GM12878 (cell line): ENCODE results near the gene IFIT1. TPM values are rescaled to one million over a fixed set of nuclear protein-coding genes. Genes with fewer than 3 reads are reported as not detected.
A peak's percentile ranks its signal among the peaks of the same experiment; 100 is the strongest.

Experiments used
- ATF3 ChIP-seq: IDR thresholded peaks from 2 replicates; pipeline ENCODE4 v1.6.1; 2011; ENCODE audit warnings: low read depth, mild to moderate bottlenecking, low read length, moderate library complexity, borderline replicate concordance; ENCODE audit errors: extremely low read depth
- BACH1 ChIP-seq: fragments of 450-650 bp; IDR thresholded peaks from 2 replicates; pipeline ENCODE4 v1.6.1; 2017; ENCODE audit warnings: mild to moderate bottlenecking, borderline replicate concordance
- BHLHE40 ChIP-seq, 2 experiments: fragments of 450-650 bp in 1 of 2; IDR thresholded peaks; 2 replicates each; pipeline ENCODE4 v1.6.1; 2011 to 2017; ENCODE audit warnings: low read depth in 2 of 2, borderline replicate concordance in 1 of 2, improper control_type of control experiment in 1 of 2, low read length in 1 of 2, mild to moderate bottlenecking in 1 of 2
- BRCA1 ChIP-seq: IDR thresholded peaks from 2 replicates; pipeline ENCODE4 v1.6.1; 2011; ENCODE audit warnings: low read depth, low read length, improper control_type of control experiment
- CBFB ChIP-seq: IDR thresholded peaks from 2 replicates; pipeline ENCODE4 v1.6.1; 2016; ENCODE audit warnings: antibody characterized with exemption, low read depth
- CHD1 ChIP-seq: IDR thresholded peaks from 2 replicates; pipeline ENCODE4 v1.6.1; 2012; ENCODE audit warnings: low read depth, low read length, improper control_type of control experiment
- CREM ChIP-seq: IDR thresholded peaks from 2 replicates; pipeline ENCODE4 v1.6.1; 2014; ENCODE audit warnings: antibody characterized with exemption, low read depth
- CTCF ChIP-seq, 3 experiments: IDR thresholded peaks in 2 of 3; conservative IDR thresholded peaks in 1 of 3; 2 replicates each; pipeline ENCODE4 v1.5.1; 2011; ENCODE audit warnings: low read depth in 3 of 3, low read length in 3 of 3, mild to moderate bottlenecking in 3 of 3, control low read depth in 2 of 3, moderate library complexity in 2 of 3, inconsistent platforms in 1 of 3, mixed read lengths in 1 of 3; ENCODE audit not compliant: control insufficient read depth in 2 of 3, insufficient read depth in 1 of 3; ENCODE audit errors: extremely low read depth in 1 of 3
- EGR1 ChIP-seq, 2 experiments: IDR thresholded peaks; 1 replicate in 1 of 2; 2 replicates in 1 of 2; pipeline ENCODE4 v1.6.1; 2011 to 2012; ENCODE audit warnings: low read depth in 2 of 2, low read length in 2 of 2, borderline replicate concordance in 1 of 2, mild to moderate bottlenecking in 1 of 2, moderate library complexity in 1 of 2
- ETV6 ChIP-seq, 2 experiments: fragments of 450-650 bp in 1 of 2; IDR thresholded peaks in 1 of 2; conservative IDR thresholded peaks in 1 of 2; 2 replicates each; pipeline ENCODE4 v1.6.1; 2014; ENCODE audit warnings: antibody characterized with exemption in 1 of 2, borderline replicate concordance in 1 of 2, low read depth in 1 of 2, mild to moderate bottlenecking in 1 of 2, moderate library complexity in 1 of 2
- HCFC1 ChIP-seq: fragments of 150-350 bp; IDR thresholded peaks from 2 replicates; pipeline ENCODE4 v1.6.1; 2014; ENCODE audit warnings: low read length
- IRF3 ChIP-seq: fragments of 450-650 bp; IDR thresholded peaks from 2 replicates; pipeline ENCODE4 v1.6.1; 2014; ENCODE audit warnings: mild to moderate bottlenecking
- IRF5 ChIP-seq: fragments of 450-650 bp; IDR thresholded peaks from 2 replicates; pipeline ENCODE4 v1.6.1; 2017; ENCODE audit warnings: borderline replicate concordance
- NKRF ChIP-seq: fragments of 450-650 bp; conservative IDR thresholded peaks from 2 replicates; pipeline ENCODE4 v1.6.1; 2017; ENCODE audit warnings: mild to moderate bottlenecking, moderate library complexity
- NR2C1 ChIP-seq: fragments of 450-650 bp; IDR thresholded peaks from 2 replicates; pipeline ENCODE4 v1.6.1; 2017; ENCODE audit warnings: antibody characterized with exemption, mild to moderate bottlenecking, moderate library complexity
- NR2F1 ChIP-seq: fragments of 450-650 bp; conservative IDR thresholded peaks from 2 replicates; pipeline ENCODE4 v1.6.1; 2017; ENCODE audit warnings: mild to moderate bottlenecking
- PRDM15 ChIP-seq: fragments of 450-650 bp; formaldehyde crosslinking; IDR thresholded peaks from 2 replicates; pipeline ENCODE4 v1.4.0; 2020; ENCODE audit warnings: mild to moderate bottlenecking, moderate library complexity
- SIN3A ChIP-seq: IDR thresholded peaks from 2 replicates; pipeline ENCODE4 v1.6.1; 2012; ENCODE audit warnings: low read depth, low read length, improper control_type of control experiment
- TAF1 ChIP-seq: IDR thresholded peaks from 2 replicates; pipeline ENCODE4 v1.6.1; 2011; ENCODE audit warnings: mild to moderate bottlenecking, low read depth, low read length, borderline replicate concordance
- polyA plus RNA-seq, 11 experiments: library from polyadenylated mRNA; depleted of rRNA in 4 of 11; unstranded in 6 of 11; stranded (reverse) in 5 of 11; fragments of >200 nt; fragmentation: Nextera tagmentation in 4 of 11; fragmentation: Illumina TruSeq in 1 of 11; extraction: Ambion mirVana in 4 of 11; extraction: Trizol in 1 of 11; gene quantifications; 1 replicate in 1 of 11; 2 replicates in 10 of 11; pipeline versions ENCODE4 v1.2.1 to v1.2.3, GENCODE V29; 2011 to 2016; ENCODE audit warnings: inconsistent platforms in 2 of 11, missing spikeins in 2 of 11, low read depth in 1 of 11
- total RNA-seq, 4 experiments: library from RNA; depleted of rRNA in 3 of 4; stranded (reverse); fragments of >200 nt in 3 of 4; fragmentation: Illumina TruSeq in 1 of 4; extraction: Trizol in 1 of 4; gene quantifications; 2 replicates each; pipeline versions ENCODE4 v1.2.1 to v1.2.3, GENCODE V29; 2013 to 2021

The IFIT1 gene
- total and polyA plus RNA-seq, 10 of the 15 experiments (the other 5 are each of a cell fraction or from before 2014, with no cell fraction given), result 13.9 to 37.2 (median 22.3) TPM

GRCh38 chr10:89367529-89367928 lies 24.9 kb upstream of the IFIT1 start (continued):
- TF ChIP-seq CTCF (IDR thresholded peaks at IDR 0.05 in 2 of 3, conservative IDR thresholded peaks at IDR 0.05 in 1 of 3; ENCODE audit: control insufficient read depth in 2 of 3, extremely low read depth in 1 of 3, insufficient read depth in 1 of 3, low read depth in 3 of 3, low read length in 3 of 3) (no peak), NR2C1 (no peak), CBFB (no peak), NR2F1 (no peak), ETV6 (conservative IDR thresholded peaks at IDR 0.05 in 1 of 2, IDR thresholded peaks at IDR 0.05 in 1 of 2; ENCODE audit: borderline replicate concordance in 1 of 2, low read depth in 1 of 2) (no peak), CREM (no peak), ATF3 (no peak), BHLHE40 (IDR thresholded peaks at IDR 0.05; ENCODE audit: borderline replicate concordance in 1 of 2, low read depth in 2 of 2, low read length in 1 of 2) (peak; percentile 67 to 72), EGR1 (IDR thresholded peaks at IDR 0.05; ENCODE audit: borderline replicate concordance in 1 of 2, low read depth in 2 of 2, low read length in 2 of 2) (no peak), BRCA1 (no peak), BACH1 (peak; percentile 52; the same call in 1 of the 2 replicates), PRDM15 (no peak), IRF5 (no peak), CHD1 (no peak), IRF3 (no peak), NKRF (no peak), HCFC1 (no peak), SIN3A (no peak), TAF1 (no peak)
